HEK293T (cell line): ENCODE data around the gene TPRG1.

ENCODE experiments used
- CTCF ChIA-PET: fragments of 350-600 bp; formaldehyde crosslinking; extraction: SDS; loops from one replicate; lab custom pipeline; 2021; ENCODE audit warnings: antibody characterized with exemption, inconsistent platforms; lab: Yijun Ruan, JAX
- POLR2A ChIA-PET: fragments of 350-600 bp; formaldehyde crosslinking; extraction: SDS; loops from one replicate; lab custom pipeline; 2020; ENCODE audit warnings: antibody characterized with exemption, inconsistent platforms; lab: Yijun Ruan, JAX
- DNase-seq: peaks from one replicate; pipeline ENCODE4 v3.0.0; 2012; ENCODE audit warnings: mixed read lengths; ENCODE audit errors: extremely low spot score
- ARNT ChIP-seq: fragments of 450-650 bp; IDR thresholded peaks from 2 replicates; pipeline ENCODE4 v1.6.1; 2017; ENCODE audit warnings: mild to moderate bottlenecking
- BHLHE40 ChIP-seq: fragments of 450-650 bp; IDR thresholded peaks from 2 replicates; pipeline ENCODE4 v1.6.1; 2016; ENCODE audit warnings: mild to moderate bottlenecking, moderate library complexity, borderline replicate concordance
- CTBP1 ChIP-seq: fragments of 450-650 bp; IDR thresholded peaks from 2 replicates; pipeline ENCODE4 v1.6.1; 2016; ENCODE audit warnings: borderline replicate concordance
- ELF4 ChIP-seq: fragments of 450-650 bp; IDR thresholded peaks from 2 replicates; pipeline ENCODE4 v1.6.1; 2017; ENCODE audit warnings: antibody characterized with exemption
- FOXA1 ChIP-seq: fragments of 450-650 bp; IDR thresholded peaks from 2 replicates; pipeline ENCODE4 v1.6.1; 2016; ENCODE audit warnings: mild to moderate bottlenecking
- FOXK2 ChIP-seq: fragments of 450-650 bp; IDR thresholded peaks from 2 replicates; pipeline ENCODE4 v1.6.1; 2016; ENCODE audit warnings: mild to moderate bottlenecking
- FOXM1 ChIP-seq: fragments of 450-650 bp; IDR thresholded peaks from 2 replicates; pipeline ENCODE4 v1.6.1; 2017; ENCODE audit warnings: mild to moderate bottlenecking, borderline replicate concordance
- HDGF ChIP-seq: fragments of 450-650 bp; IDR thresholded peaks from 2 replicates; pipeline ENCODE4 v1.6.1; 2017; ENCODE audit warnings: antibody characterized with exemption, borderline replicate concordance
- L3MBTL2 ChIP-seq: fragments of 450-650 bp; conservative IDR thresholded peaks from 2 replicates; pipeline ENCODE4 v1.6.1; 2016; ENCODE audit warnings: mild to moderate bottlenecking
- LEF1 ChIP-seq: fragments of 450-650 bp; IDR thresholded peaks from 2 replicates; pipeline ENCODE4 v1.6.1; 2017; ENCODE audit warnings: mild to moderate bottlenecking, borderline replicate concordance
- NFRKB ChIP-seq: fragments of 450-650 bp; IDR thresholded peaks from 2 replicates; pipeline ENCODE4 v1.6.1; 2016; ENCODE audit warnings: mild to moderate bottlenecking, moderate library complexity
- PKNOX1 ChIP-seq: fragments of 450-650 bp; IDR thresholded peaks from 2 replicates; pipeline ENCODE4 v1.6.1; 2016
- SP1 ChIP-seq: fragments of 450-650 bp; IDR thresholded peaks from 2 replicates; pipeline ENCODE4 v1.6.1; 2017
- SUZ12 ChIP-seq: fragments of 450-650 bp; IDR thresholded peaks from 2 replicates; pipeline ENCODE4 v1.6.1; 2016; ENCODE audit warnings: mild to moderate bottlenecking
- TARDBP ChIP-seq: fragments of 450-650 bp; IDR thresholded peaks from 2 replicates; pipeline ENCODE4 v1.6.1; 2016
- ZNF384 ChIP-seq: fragments of 450-650 bp; IDR thresholded peaks from 2 replicates; pipeline ENCODE4 v1.6.1; 2016

TPRG1 gene

DNA sequence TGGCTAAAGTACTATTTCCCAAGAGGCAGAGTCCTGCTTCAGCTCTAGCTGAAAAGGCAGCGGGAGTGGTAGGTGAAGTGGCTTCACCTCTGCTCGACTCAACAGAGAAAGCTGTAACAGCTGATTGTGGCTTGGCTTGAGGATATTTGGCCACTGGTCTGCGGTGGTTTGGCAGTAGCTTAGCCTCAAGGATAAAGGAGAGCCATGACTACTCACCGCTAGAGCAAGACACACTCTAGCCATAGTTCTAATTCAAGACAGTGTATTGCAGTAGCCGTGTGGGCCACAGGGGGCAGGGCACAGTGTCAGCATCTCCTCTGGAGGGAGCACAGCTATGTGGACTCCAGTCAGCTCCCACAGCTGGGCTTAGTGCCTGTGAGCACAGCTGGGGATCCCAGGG, 23.5 kb downstream of the TPRG1 start:
- peak; percentile 6 for DNase-seq
- TF ChIP-seq FOXM1 (no peak), PKNOX1 (no peak), ZNF384 (no peak), LEF1 (no peak), NFRKB (no peak), ELF4 (no peak), FOXK2 (no peak), TARDBP (no peak), ARNT (no peak), HDGF (no peak), L3MBTL2 (no peak), CTBP1 (no peak), SP1 (no peak), FOXA1 (no peak), SUZ12 (no peak)
- CTCF ChIA-PET, result no interaction called here
- POLR2A ChIA-PET, result no interaction called here

GRCh38 chr3:189202106-189202505, 30.3 kb downstream of the TPRG1 start:
- POLR2A ChIA-PET, result interaction anchor here (0.6 kb wide), 1 partner anchor 428 kb away, joined by 3 read pairs; no protein-coding TSS in a partner anchor
- TF ChIP-seq ARNT (no peak), HDGF (no peak), ELF4 (no peak)
- CTCF ChIA-PET, result interaction anchor here (0.6 kb wide), 1 partner anchor 172 kb away, joined by 3 read pairs; no protein-coding TSS in a partner anchor
- DNase-seq, result no peak

DNA sequence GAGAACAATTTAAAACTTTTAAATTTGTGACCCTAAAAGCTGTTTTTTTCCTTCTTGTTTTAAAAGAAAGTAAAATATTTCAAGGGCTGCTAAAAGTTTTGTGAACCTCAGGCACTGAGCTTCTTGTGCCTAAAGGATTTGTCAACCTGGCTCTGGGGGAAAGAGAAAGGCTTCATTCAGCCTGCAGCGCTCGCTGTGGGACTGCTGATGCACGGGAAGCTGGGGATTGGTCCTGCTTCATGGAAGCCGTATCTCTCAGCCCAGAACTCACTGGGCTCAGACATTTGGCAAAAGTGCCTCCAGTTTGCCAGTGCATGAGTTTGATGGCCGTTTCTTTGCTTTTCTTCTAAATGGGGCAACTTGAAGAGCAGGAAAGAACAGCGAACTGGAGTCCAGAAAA, 30.8 kb downstream of the TPRG1 start:
- CTCF ChIA-PET, result interaction anchor here (0.6 kb wide), 1 partner anchor 173 kb away, joined by 3 read pairs; no protein-coding TSS in a partner anchor
- DNase-seq, result no peak

GRCh38 chr3:189204167-189204866, 32.5 kb downstream of the TPRG1 start:
- POLR2A ChIA-PET, result no interaction called here
- TF ChIP-seq PKNOX1 (no peak), ZNF384 (no peak), FOXM1 (no peak), FOXA1 (no peak), ELF4 (no peak), FOXK2 (no peak), SUZ12 (no peak), TARDBP (no peak), SP1 (no peak), L3MBTL2 (no peak), LEF1 (no peak), ARNT (no peak), BHLHE40 (no peak)
- CTCF ChIA-PET, result no interaction called here
- no peak for DNase-seq

More for the DNA sequence above, 30.8 kb downstream of the TPRG1 start:
- POLR2A ChIA-PET, result no interaction called here
- TF ChIP-seq PKNOX1 (no peak), TARDBP (no peak), LEF1 (no peak), HDGF (no peak), NFRKB (no peak), FOXA1 (no peak), ELF4 (no peak), CTBP1 (no peak), BHLHE40 (no peak), SP1 (no peak), ARNT (no peak), ZNF384 (no peak), L3MBTL2 (no peak), SUZ12 (no peak)

GRCh38 chr3:189204937-189205336, 33.2 kb downstream of the TPRG1 start:
- TF ChIP-seq ARNT, result no peak
- TF ChIP-seq HDGF, result no peak
- no peak for TF ChIP-seq ELF4
- no peak for TF ChIP-seq FOXA1
- no peak for TF ChIP-seq NFRKB
- TF ChIP-seq LEF1, result no peak
- TF ChIP-seq TARDBP, result no peak
- TF ChIP-seq SP1, result no peak
- no peak for TF ChIP-seq PKNOX1
- no peak for TF ChIP-seq SUZ12
- TF ChIP-seq BHLHE40, result no peak
- no peak for TF ChIP-seq FOXM1
- no peak for TF ChIP-seq FOXK2
- TF ChIP-seq L3MBTL2, result no peak
- no peak for DNase-seq
- ChIA-PET POLR2A (no interaction called here), CTCF (interaction anchor here (0.6 kb wide), 1 partner anchor 380 kb away, joined by 3 read pairs; no protein-coding TSS in a partner anchor)
